HG03095 (cell line): Measurements from ENCODE around the gene PPFIA1.

Experiments used
- ATAC-seq: cut with Tn5 transposase; IDR thresholded peaks from one replicate; pipeline ENCODE4 v1.9.1; 2021; ENCODE audit warnings: moderate library complexity; ENCODE audit not compliant: unreplicated experiment

PPFIA1 gene

DNA sequence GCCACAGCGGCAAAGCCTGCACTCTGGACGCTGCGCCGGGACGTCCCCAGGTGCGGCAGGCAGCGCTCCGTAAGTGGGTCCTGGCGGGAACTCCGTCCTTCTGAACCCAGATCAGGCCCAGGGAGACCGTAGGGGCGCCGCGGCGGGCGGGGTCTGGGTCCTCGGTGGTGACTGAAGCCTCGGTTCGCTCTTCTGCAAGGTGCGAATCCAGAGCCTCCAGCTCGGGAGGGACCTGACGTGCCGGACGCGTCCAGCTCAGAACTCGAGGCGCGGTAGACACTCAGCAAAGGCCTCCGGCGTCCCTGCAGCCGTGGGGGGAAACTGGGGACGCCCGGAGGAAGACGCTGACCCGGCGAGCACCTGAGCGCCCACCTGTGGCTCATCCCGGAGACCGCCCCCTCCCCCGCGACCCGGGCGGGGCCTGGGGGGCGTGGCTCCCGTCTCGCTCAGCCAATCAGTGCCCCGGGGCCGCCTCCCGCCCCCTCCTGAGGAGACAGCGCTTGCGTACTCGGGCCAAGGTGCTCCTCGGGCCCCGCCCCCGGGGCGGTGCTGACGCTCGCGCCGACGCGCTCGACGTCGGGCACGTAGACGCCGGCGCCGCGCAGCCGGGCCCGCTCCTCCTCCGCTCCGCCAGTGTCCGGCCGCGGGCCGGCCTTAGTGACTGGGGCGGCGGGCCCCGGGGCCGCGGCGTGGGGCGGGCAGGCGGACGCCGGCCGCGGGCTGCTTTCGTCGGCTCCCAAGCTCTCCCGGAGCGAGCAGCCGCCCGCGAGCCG lies at the start of gene PPFIA1:
Gene PPFIA1 (plus strand): TSS at position 587 of the 773 bp plus-strand sequence. CDS start 1,483 bp downstream, outside the sequence.
- ATAC-seq: peak; percentile 93

DNA sequence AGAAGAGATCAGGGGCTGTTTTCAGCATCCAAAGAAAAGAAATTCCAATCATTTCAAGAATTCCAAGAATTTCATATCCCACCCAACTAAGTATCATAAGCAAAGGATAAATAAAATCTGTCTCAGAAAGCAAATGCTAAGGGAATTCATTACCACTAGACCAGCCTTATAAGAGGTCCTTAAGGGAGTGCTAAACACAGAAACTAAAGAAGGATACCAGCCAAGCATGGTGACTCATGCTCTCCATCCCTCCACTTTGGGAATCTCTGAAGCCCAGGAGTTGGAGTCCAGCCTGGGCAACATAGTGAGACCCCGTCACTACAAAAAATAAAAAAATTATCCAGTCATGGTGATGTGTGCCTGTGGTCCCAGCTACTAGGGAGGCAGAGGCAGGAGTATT lies 49.6 kb upstream of the PPFIA1 start:
- ATAC-seq: no peak

DNA sequence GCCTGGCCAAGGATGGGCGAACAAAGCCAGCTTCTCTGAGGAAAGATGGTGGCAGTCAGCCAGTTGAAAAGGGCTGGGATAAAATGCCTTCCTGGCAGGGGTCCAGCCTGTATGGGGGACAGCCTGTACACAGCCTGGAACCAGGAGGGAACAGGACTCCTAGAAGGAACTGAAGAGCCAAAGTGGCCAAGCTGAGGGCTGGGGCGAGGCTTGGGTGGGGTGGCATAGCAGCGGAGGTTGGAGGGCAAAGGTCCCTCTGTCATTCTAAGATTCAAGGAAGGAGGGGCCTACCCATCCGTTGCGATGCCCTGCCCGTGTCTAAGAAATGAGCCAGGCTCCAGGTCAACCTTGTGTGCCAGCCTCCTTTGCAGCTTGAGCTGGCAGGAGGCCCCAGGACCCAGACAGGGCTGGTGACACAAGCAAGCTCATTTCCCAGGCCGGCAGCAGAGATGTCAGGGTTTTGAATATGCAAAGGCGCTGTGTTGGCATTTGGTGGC lies 44.8 kb upstream of the PPFIA1 start:
- no peak for ATAC-seq

DNA sequence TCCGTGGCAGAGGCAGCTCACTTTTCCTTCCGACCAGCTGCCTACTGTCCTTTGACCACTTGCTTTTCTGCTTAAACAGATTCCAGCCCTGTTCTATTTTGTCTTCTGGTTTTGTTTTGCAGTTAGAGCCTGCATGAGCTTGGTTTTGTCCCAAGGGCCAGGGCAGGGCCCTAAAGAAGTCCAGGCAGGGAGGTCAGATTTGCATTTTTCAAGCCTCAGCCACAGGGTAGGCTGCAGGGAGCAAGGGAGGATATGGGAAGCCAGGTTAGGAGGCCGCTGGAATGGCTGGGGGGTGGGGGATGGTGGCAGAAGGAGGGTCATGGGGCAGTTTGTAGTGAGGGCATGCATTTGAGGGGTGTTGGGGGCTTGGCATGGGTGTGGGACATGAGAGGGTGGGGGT lies 44.3 kb upstream of the PPFIA1 start:
- no peak for ATAC-seq

DNA sequence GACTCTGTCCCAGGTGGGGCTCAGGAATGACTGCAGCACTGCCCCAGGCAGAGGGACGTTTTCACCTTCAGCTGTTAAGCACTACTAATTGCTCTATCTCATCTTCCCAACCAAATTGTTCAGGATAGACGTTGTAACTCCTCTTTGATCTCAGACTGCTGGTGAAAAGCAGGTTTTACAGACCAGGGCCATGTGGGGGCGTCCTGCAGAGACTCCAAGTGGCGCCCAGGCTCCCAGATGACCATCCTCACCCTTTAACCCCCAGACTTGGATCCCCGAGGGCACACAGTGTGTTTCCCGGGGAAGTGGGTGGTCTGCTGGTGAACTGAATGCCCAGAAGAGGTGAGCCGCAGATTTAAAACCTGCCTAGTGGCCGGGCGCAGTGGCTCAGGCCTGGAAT lies 43.5 kb upstream of the PPFIA1 start:
- ATAC-seq: no peak

DNA sequence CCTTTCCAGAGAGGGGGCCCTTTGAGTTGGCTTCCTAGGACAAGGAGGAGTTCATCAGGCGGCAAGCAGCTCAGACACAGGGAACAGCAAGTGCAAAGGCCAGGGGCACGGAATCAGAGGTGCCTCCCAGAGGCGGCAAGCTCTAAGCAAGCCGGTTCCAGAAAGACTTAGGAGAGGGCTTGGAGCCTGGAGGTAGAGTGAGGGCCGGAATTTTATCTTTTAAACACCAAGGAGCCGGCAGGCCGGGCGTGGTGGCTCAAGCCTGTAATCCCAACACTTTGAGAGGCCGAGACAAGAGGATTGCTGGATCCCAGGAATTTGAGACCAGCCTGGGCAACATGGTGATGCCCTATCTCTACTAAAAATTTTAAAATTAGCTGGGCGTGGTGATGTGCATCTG lies 40.8 kb upstream of the PPFIA1 start:
- no peak for ATAC-seq

DNA sequence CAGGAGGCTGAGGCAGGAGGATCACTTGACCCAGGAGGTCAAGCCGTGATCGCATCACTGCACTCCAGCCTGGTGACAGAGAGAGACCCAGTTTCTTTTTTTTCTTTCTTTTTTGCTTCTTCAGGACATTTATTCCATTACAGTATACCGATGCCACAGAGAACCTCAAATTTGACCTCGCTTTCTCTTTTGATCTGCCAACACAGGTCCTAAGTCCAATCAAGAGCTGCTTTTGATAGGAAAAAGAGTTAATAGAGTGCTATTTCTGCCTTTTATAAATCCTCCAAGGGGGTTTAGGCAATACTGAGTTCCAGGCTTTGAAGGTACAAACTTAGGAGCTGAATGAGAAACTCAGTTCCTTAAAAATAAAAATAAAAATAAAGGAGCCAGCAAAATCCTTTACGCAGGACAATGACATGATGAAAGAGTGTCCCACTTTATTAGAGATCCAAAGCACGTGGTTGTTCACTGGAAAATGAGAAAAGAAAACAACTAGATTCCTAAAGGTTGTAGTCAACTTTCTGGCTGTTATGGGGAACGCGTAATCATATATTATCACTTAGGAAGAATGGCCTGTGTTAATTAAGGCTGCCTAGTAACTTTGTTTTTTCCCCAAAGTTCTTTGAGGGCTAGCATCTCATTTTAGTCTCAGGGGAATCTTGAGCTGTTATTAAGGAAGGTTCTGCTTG lies 40.2 kb upstream of the PPFIA1 start:
- no peak for ATAC-seq

DNA sequence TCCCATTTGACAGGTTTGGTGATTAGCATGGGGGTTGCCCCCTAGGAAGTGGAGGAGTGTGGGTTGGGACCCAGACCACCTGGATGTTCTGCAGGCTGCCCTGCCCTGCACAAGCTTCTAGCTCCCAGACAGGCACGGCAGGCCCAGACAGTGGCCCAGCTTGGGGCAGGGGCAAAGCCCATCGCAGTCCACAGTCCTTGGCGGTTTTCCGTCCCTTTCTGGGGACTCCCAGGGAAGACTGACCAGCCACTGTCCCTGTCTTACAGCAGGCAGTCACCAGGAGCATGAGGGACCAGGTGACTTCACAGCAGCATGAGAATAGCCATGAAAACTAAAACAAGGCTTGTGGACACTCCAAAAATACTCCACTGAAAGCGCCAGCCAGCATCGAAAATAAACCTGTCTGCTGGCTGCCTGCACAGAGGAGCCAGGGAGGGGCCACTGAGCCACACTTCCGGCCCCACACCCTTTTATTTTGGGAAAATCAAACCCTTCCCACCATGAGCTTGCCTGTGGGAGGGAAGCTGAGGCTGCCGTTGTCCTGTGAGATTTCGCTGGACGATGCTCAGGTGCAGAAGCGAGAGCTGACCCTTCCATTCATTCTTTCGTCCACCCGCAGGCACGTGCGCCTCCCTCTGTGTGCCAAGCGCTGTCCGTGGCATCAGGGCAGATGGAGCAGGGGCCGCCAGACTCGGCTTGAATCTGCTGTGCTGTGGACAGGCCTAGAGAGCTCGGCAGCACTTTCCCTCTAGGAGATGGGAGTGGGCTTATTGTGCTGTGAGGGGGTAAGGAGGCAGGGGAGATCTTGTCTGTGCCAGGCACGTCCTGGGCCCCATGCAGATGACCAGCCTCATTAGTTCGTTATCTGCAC lies 39.4 kb upstream of the PPFIA1 start:
- no peak for ATAC-seq

DNA sequence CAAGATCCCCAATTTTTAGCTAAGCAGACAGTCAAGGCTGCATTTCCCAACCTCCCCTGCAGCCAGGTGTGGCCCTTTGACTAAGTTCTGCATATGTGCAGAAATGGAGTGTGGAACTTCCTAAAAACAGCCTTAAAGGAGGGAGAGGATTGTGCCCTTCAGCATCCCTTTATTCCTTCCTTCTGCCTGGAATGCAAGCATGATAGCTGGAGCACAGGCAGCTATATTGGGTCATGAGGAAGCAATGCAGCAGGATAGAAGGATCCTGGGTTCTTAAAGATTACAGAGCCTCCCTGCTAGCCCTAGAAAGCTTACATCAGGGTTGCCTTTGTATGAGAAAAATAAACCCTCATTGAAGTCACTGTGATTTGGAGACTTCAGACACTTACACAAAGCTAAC lies 37.5 kb upstream of the PPFIA1 start:
- no peak for ATAC-seq

DNA sequence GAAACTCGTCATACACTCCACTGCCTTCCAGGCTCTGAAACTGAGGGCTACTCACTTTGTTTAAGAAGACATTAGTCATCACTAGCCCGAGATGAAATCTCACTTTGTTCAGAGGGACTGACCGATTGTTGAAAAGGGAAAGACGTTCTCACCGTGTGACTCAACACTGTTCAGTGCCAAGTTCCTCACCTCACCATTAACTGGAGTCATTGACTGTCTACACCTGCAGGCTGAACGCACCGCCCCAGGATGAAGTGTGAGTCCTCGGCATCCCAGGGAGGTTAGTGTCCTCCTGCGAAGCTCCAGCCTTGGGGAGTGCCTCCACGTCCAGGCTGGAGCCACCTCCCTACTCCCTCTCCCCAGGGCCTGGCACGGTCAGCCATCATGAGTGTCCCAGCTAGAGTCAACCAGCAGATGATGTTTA lies 37.0 kb upstream of the PPFIA1 start:
- no peak for ATAC-seq

DNA sequence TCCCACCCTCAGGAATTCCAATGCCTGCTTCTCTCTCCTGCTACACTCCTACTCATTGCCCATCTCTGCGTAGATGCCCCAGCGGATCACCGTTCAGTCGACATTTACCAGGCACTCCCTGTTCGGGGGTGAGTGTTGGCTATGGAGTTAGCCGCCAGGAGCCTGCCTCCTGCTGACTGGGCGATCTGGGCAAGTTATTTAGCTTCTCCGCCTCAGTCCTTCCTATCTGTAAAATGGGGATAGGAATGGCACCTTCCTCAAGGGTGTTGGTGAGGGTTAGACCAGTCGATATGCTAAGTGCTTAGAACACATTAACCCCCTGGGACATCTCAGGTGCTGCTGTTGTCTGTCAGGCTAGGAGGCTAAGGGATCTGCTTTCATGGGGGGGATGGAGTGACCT lies 36.5 kb upstream of the PPFIA1 start:
- no peak for ATAC-seq

DNA sequence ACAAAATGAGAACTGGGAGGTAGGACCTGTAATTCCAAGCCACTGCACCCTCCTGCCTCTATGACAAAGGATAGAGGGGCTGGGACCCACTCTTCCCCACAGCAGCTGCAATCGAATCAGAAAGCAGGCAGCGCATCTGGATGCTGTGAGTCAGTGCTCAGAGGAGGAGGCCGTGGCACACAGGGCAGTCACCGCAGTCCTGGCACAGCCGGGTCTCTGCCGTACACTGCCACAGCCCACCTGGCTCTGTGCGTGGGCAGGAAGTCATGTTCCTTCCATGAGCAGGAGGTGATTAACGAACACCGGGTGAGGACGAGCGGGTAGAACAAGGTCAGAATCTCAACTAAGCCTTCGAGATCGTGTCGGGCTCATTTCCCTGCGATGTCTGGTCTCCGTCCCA lies 30.2 kb upstream of the PPFIA1 start:
- no peak for ATAC-seq

DNA sequence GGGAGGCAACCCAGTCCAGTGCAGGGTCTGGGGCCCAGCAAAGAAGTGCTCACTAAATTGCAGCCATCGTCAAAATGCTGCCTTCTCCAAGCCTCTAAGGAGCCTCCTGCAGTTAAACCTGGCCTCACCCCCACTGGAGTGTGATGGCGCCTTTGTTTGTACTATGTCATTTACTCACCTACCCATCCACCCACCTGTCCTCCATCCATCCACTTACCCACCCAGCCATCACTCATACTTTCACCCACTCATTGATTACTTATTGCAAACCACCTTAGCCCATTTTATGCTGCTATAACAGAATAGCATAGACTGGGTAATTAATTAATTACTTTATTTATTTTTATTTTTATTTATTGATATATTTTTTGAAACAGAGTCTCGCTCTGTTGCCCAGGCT lies 28.8 kb upstream of the PPFIA1 start:
- no peak for ATAC-seq

DNA sequence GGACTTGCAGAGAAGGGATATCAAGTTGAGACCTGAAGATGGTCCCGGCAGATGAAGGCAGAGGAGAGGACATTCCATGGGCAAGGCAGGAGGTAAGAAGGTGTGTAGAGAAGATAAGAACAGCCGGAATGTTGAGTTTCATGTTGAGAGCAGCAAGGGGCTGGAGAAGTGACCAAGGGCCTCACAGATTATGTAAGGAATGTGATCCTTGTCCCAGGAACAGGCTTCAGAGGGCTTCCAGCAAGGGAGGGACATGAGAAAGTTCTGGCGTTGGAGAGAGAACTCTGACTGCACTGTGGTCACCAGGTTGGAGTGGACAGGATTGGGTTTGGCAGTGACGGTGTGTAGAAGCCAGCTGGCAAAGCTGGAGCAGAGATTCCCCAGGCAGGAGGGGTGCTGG lies 27.6 kb upstream of the PPFIA1 start:
- ATAC-seq: no peak

DNA sequence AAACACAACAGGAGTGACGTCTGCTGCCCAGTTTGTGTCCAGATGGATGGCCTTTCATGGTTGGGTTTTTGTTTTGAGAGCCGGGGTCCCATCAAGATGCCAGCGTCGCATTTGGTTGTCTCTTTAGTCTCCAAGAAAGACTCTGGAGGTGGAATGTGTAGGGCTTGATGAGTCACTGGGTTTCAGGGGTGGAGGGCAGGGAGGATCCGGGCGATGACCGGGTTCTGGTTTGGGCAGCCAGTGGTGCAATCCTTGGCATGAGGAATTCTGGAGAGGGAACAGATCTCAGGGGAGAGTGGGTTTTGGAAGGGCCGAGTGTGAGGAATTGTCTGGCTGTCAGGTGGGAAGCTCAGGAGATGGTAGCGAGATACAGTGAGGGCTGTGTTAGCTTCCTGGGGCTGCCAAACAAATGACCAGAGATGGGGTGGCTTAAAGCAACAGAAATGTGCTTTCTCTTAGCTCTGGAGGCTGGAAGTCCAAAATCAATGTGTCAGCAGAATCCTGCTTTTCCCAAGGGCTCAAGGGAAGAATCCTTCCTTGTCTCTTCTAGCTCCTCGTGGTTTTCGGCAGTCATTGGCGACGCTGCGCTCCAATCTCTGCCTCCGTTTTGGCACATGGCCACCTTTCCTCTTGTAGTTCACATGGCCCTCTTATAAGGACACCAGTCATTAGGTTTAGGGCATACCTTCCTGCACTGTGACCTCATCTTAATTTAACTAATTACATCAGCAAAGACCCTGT lies 26.4 kb upstream of the PPFIA1 start:
- no peak for ATAC-seq

DNA sequence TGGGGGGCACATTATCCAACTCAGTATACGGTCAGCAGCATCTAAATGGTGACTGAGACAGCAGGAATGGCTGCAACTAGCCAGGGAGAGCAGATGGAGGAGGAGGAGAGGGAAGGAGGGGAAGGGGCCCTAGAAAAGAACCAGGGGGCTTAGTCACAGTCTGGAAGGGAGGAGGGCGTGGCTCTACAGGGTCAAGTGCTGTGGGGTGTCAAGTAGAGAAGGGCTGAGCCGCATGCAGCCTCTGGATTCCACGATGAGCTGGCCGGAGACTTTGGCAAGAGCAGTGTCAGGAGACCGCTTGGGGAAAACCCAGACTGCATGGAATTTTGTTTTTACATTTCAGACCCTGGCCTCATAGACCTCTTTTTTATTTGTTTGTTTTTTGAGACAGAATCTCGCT lies 25.8 kb upstream of the PPFIA1 start:
- no peak for ATAC-seq

DNA sequence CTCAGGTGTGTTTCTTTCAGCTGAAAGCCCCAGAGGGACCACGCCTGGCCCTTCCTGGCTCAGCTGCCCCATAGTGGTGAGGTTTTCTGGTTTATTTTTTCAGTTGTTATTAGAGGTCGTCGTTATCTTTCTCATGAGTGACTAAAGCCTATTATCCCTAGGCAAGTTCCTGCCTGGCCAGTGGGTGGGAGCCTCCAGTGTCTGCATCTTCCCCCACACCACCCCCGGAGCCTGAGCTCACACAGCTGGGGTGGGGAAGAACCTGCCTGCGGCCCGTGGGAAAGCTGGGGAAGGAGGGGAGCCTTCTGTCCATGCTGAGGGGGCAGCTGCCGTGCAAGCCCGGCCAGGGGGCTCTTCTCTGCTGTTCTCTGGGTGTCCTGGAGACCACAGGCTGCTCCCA lies 24.3 kb upstream of the PPFIA1 start:
- no peak for ATAC-seq

DNA sequence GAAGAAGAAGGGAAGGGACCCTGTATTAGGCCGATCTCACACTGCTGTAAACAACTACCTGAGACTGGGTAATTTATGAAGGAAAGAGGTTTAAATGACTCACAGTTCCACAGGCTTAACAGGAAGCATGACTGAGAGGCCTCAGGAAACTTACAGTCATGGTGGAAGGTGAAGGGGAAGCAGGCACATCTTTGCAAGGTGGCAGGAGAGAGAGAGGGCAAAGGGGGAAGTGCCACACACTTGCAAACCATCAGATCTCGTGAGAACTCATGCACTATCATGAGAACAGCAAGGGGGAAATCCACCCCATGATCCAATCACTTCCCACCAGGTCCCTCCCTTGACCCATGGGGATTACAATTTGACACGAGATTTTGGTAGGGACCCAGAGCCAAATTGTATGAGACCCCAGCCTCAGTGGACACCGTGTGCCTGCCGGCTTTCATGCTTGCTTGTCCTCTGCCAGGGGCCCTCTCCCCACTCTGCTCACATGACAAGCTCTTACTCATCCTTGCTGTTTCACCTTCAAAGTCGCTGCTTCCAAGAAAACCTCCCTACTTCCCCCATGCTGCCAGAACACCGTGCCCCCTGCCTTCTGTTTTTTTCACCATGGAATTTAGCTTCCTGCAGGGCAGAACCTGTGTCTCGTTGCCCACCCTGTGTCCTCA lies 23.3 kb upstream of the PPFIA1 start:
- no peak for ATAC-seq

DNA sequence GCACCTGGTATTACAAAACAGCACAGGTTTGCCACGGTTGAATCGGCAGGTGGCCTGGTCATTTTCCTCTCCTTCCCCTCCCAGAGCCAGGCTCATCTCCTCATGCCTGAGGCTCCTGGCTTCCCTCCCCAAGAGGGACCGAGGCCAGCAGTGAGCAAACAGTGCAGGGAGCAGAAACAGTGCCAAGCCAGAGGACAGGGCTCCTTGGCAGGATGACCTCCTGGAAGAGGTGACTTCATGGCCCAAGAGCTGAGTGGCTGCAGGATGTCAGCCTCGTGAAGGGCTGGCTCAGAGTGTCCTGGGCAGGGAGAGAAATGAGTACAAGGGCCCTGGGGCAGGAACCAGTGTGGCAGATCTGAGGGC lies 22.8 kb upstream of the PPFIA1 start:
- ATAC-seq: no peak
